Hematopoietic multipotent progenitor cell treated with erythropoietin and hydrocortisone succinate and interleukin-3 and kit ligand, for 6 days (in vitro differentiated cells): Measurements from ENCODE around the gene DPF3.

Experiments
- DNase-seq: peaks from one replicate; pipeline ENCODE4 v3.0.0-alpha.2; 2015

The DPF3 gene

DNA sequence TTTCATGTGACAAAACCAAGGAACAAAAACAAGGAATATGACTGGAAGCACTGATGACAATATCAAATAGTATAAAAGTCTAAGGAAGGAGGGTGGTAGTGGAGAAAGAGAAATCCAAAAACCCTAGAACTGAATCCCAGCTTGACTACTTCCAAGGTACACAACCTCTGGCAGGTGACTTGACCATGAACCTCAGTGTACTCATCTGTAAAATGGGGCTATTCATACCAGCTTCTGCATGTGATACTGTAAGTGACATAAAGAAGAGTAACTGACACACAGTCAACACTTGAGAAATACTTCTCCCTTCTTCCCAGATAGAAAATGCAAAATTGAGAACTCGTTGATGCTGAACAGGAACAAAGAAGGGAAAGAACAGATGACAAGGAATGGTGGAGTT lies 10.3 kb upstream of the DPF3 start:
- no peak for DNase-seq

DNA sequence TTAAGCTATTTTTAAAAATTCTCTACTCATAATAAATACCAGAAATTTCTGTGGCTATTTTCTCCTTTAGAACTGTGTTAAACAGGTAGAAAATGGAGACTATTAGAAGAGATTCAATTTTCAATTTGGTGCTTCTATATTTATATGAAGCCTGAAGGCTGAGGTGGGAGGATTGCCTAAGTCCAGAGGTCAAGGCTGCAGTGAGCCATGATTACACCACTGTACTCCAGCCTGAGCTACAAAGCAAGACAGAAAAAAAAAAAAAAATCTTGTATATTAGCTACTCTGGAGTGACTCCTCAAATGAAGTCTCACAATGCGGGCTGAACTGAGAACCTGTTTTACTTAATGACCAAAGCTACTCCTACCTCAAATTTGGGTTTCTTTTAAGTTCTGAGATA lies 9.8 kb upstream of the DPF3 start:
- DNase-seq, result no peak

DNA sequence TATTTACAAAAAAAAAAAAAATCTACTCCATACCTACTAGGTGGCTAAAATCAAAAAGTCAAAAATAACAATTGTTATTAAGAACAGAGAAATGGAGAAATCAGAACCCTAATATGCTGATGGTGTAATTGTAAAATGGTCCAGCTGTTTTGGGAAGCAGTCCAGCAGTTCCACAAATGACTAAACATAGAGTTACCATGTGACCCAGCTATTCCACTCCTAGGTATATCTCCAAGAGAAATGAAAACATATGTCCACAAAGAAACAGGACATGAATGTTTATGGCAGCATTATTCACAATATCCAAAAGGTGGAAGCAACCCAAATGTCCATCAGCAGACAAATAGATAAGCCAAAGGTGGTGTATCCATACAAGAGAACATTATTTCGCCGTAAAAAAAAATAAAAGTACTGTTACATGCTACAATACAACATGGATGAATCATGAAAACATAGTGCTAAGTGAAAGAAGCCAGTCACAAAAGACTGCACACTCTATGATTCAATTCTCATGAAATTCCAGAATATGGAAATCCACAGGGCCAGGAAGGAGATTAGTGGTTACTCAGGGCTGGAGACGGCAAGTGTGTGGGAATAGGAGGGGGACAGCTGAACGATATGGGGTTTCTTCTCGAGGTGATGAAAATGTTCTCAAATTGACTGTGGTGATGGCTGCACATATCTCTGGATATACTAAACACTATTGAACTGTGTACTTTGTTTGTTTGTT lies 9.1 kb upstream of the DPF3 start:
- no peak for DNase-seq

DNA sequence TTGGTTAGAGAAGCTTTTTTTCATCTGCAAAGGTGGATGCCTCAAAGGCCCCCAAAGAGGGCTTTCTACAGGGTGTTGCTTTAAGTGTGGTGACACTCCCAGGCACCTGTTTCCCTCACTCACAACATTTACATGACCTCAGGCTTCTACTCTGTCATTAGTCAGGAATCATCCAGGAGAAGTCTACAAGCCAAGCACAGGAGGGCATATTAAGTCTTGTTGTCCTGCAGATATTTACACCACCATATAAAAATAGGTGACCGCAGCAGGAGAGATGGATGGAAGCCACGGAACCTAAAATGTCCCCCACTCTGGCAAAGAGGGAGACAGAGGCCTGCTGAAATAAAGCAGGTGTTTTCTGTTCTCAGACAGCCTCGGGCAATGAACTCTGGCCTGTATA lies 7.5 kb upstream of the DPF3 start:
- DNase-seq, result no peak

DNA sequence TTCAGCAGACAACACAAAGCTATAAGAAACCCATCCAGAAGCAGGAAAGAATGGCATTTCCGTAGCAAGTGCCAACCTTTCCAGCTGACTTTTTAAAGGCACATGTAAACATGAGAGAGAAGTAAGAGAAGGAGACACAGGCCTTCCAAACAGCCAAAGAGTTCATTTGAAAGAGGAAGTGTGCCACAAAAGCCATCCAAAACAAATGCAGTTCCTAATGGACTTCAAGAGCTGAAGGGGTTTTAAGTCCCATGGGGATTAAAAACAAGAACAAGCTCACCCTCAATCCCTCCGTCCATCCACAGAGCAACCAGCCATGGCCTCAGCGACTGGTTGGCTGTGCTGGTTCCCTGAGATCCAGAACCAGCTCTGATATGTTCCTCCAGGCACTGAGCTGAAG lies 4.5 kb upstream of the DPF3 start:
- DNase-seq, result no peak

DNA sequence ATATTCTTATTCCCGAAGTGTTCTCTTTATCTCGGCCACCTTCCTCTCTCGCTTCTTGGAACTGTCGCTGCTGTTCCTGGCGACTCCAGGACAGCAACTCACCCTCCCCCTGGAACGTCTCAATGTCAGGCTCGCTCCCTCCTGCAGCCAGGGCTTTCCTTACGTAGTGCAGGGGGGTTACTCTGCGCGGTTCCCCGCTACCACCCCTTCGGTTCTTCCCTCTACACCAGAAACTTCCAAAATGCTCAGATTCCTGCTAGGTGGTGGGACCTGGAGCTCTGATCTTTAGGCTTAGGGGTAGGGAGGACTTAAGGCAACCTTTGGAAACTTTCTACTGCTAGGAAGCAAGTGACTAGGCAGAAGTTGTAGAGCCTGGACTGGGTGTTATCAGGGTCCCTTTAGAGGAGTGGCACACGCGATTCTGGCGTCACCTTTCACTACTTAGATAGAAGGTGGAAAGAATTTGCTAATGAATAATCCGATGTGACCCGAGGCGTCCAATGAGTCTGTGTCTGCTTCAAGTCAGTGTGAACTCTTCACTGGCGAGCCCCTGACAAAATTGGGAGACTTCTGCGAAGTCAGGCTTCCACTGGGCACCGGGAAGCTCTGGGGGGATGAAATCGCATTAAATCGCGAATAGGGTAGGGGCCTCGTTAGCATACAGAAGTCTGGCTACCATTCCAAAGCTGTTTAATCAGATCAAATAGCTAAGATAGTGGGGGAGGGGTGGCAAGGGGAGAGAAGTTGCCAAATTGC lies 900 bp upstream of the DPF3 start:
- peak; percentile 47 for DNase-seq

DNA sequence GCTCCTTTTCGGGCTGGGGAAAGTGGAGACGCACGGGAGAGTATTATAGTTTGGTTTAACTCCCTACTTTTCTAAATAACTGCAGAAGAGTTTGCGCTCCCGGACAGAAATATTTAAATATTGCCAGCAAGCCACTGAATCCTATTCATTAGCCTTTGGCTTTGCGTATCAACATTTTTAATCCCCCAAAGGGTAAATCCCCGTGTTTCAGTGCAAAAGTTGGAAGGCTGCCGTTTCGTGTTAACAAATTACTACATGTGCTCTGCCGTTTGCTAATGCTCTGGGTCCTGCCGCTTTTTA lies 372 bp upstream of the DPF3 start:
- DNase-seq, result no peak

DNA sequence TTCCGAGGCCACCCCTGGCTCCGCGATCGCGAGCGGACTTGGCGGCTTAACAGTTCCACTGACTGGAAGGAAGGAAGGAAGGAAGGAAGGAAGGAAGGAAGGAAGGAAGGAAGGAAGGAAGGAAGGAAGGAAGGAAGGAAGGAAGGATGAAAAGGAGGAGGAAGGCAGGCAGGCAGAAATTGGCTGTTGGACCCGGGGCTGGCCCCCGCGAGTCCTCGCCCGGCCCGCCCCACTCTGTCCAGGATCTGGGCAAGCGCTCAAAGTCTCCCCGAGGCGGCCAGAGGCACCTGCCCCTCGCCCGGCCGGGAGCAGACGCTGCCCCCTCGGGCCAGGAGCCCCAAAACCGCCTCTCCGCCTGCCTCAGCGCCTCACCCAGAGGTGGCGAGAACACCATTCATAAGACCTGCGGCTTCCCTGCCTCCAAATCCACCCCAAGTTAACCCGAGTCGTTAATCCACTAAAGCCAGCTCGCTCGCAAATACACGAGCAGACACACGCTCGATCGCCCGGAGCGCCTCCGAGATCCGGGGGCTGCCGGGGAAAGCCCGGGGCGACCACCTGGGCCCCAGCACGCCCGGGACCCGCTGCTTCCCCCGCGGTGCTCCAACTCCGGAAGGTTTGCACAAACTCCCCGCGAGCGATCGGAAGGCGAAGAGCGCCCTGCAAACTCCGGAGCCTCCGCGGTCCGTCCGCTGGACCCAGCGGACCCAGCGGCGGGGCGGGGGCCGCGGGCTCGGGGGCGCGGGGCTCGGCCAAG lies 844 bp downstream of the DPF3 start:
- DNase-seq, result peak; percentile 48

DNA sequence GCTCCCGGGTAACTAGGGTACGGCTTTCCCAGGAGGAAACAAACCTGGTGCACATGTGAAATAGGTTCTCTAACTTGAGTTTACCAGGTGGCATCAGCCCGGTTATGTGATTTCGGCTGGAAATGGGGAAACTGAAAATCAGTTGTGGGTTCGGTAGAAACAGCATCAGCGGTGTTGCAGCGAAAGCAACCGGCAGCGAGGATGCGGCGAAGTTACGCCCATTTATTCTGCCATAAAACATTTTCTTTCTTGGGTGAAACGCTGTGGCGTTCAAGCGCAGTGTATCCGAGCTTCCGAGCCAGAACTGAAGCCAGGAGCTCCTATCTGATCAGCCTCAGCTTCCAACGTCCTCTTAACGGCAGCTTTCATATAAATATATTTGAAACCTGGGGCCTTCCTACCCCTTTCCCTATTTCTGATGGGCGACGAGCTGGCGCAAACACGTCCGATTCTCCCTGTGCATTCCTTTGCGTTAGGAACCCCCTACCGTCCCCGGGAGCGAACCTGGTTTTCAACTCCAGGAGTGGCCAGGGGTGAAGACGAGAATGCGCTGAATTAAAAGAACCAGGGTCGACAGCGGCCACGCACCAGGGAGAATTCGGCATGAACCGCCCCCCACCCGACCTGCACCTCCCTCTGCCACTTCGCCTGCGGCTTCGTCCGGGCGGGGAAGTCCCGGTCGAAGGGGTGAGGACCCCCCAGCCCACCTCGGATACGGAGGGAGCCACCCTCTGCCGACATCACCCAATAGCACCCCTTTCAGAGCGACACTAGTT lies 1.6 kb downstream of the DPF3 start:
- DNase-seq, result peak; percentile 32

DNA sequence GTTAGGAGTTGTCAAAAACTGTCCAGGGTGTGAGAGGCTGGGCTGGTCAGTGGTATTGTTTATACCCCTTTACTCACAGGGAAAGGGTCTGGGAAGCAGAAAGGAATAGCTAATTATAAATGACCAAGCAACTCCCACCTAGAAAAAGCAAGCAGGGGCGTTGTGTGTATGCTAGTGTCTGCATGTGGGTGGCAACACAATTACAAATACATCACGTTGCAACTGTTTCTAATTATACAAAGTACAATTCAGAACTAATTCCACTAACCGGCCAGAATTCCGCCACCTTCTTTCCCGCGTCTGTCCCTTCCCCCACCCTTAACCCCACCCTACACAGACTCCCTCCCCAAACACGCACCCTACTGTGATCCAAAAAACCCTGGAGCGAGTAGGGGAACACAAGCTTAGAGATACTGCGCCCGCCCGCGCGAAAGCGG lies 2.2 kb downstream of the DPF3 start:
- no peak for DNase-seq

DNA sequence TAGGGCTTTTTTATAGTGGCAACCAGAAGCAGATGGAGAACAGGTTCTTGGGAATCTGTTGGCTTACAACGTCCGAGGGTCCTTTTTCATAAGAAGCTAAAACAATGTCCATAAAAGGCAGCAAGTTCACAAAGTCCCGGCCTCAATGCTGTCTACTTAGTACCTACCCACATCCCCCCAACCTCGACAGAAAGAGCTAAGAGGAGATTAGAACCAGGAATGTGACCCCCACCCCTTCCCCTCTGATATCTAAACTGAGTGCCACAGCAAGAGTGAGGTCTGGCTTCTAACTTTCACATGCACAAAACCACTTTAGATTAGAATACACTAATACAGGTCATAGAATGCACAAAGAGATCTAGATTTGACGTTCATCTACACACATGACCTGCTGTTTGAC lies 4.5 kb downstream of the DPF3 start:
- no peak for DNase-seq

DNA sequence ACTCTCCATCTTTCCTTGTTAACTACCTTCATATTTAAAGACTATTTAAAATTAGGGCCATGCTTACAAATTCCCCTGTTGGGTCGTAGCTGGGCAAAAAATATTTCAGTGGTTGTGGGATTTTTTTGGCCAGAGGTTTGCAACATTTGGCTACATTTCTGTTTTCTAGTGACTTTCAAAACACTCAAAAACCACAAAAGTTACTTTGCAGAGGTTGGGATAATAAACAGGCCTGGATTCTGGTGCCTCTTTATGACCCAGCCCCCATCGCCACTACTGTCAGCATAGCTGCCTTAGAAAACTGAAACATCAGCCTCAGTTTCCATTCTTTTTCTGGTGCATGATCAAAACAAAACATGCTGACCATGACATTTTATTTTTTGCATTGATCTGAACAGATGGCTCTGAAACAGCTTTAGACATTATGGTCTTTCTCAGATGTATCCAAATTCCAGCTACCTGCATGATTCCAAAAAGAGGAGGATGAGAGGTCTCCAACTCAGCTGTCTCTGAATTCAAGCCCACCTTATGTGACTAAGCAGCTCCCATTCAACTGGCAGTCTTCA lies 5.2 kb downstream of the DPF3 start:
- DNase-seq, result no peak

DNA sequence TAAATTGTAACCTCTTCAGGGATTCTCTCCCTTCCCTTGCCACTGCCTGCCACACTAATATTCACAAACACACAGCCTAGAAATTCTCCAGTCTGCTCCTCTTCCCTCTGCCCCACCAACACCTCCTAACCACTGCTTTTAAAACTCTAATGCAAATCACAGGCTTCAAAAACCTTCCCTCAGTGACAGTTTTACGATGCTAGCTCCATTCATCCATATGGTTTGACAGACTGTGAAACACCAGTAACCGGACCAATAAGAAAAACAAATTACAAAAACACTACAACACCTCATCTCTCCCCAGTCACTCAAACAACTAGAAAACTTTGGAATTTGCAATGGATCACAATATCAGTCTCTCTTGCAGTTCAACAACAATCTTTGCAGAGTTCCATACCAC lies 5.7 kb downstream of the DPF3 start:
- DNase-seq, result no peak

DNA sequence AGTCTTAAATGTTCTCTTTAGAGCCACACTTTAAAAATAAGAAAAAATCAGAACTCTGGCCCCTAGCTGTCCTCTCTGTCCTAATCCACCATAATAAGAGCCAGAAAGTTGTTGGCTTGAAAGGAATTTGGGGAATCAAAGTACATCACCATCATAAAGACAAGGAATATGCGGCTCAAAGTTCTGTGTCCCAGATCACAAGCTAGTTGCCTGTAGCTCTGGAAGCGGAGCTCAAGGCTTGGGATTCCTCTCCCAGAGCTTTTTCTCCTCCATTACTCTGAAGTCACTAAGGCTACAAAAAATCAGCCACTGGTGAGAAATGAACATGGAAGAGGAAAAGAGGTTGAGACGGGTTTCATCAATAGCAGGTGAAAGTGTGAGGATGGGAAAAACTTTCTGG lies 6.4 kb downstream of the DPF3 start:
- DNase-seq, result no peak

DNA sequence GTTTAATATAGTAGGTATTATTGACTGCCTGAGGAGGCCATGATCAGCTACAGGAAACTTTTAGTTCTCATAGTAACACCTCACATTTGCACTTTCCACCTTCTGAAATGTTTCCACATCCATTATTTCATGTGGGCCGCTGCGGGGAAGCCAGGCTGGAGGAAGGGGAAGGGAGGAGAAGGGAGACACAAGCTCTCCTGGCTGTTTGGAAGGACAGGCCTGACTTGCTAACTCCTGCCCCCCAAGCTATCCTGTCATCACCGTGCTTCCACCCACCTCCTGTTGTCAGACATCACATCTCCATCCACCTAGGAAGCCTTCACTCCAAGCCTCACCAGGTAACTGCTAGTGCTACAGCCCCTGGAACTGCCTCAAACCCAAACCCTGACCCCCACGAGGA lies 9.5 kb downstream of the DPF3 start:
- DNase-seq, result no peak

DNA sequence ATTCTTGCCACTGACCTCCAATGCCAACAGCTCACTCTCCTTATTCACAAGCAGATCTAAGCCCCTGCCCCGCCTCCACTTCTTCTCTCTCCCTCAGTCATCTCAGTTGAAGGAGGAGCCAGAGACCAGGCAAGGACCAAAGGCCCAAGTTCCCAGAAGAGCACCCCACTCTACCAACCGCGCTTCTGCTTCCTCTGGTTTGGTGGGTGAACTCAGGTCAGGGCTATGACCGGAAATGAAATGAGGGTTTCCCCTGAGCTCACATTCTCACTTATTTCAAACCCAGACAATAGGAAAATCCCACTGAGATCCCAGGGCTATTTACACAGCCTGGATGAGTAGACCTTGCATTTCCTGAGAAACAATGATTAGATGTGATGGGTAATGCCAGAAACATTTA lies 9.9 kb downstream of the DPF3 start:
- DNase-seq, result no peak

DNA sequence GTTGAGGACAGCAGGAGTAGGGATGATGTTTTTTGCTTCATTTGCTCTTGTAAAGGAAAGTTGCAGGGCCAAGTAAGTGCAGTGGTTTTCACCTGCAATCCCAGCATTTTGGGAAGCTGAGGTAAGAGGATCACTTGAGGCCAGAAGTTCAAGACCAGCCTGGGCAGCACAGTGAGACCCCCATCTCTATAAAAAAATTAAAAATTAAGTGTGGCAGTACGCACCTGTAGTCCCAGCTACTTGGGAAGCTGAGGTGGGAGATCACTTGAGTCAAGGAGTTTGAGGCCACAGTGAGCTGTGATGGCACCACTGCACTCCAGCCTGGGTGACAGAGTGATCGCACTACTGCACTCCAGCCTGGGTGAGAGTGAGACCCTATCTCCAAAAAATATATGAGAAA lies 10.8 kb downstream of the DPF3 start:
- no peak for DNase-seq

DNA sequence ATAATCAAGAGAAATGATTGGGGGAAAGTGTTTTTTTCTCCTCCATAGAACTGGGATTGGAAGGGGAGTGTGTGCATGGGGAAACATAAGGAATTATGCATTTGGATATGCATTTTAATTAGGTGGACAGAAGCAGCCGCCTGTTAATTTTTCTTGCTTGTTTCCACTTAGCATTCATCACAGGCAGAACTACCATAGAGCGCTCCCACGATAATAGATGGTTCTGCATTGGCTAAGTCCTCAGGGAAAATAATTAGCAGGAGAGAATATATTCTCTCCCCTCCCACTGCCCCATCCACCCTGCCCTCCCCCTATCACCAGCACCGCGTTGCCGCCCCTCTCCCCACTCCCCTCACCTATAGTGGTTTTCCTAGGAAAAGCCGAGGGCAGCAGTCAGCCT lies 11.4 kb downstream of the DPF3 start:
- no peak for DNase-seq

DNA sequence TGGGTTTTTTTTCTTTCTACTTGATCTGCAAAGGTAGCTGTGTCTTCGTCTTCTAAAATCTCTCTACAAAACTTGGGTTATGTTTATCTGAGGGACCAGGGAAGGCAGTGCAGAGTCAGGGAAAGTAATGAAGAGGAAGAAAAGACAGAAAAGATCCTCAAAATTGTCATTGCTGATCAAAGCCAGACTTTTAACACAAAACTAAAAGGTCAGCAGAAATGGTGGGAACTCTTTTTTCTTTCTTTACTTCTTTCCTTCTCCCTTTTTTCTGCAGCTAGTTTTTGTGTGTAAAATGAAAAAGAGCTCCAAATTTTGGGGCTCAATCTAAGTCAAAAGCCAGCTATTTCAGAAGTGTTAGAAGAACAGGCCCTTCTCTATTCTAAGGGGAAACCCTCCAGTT lies 11.9 kb downstream of the DPF3 start:
- DNase-seq, result no peak

DNA sequence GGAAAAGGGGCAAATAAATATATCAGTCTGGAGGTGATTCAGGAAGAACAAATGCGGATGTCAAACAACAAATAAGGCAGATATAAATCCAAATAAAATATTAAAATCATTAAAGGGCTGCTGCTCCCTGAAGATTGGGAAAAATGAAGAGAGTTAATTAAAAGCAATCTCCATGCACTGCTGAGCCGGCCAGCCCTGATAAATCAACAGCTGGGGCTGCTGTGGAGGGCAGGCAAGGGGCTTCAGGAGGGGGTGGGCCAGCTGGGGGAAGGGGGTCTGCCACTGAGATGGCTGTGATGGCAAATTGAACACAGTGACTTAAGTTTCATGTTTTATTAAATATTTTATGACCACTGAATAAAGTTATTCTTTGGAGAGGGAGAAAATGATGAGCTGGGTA lies 12.4 kb downstream of the DPF3 start:
- DNase-seq, result no peak

DNA sequence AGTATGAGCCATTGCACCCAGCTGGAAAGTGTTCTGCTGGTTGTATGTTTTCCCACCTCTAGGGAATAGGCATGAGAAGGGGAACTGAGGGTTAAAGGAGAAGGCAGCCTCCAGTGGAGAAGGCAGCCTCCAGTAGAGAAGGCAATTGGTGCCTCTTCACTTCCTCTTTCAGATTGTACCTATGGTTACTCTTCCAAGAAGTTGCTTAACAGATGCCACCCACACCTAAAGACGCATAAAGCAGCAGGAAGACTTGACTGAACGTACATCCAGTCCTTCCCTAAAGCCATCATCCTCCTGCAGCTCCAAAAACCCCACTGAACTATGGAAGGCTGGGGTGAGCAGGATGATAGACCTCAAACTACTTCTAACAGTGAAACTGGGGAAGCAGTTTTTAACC lies 13.1 kb downstream of the DPF3 start:
- DNase-seq, result no peak

DNA sequence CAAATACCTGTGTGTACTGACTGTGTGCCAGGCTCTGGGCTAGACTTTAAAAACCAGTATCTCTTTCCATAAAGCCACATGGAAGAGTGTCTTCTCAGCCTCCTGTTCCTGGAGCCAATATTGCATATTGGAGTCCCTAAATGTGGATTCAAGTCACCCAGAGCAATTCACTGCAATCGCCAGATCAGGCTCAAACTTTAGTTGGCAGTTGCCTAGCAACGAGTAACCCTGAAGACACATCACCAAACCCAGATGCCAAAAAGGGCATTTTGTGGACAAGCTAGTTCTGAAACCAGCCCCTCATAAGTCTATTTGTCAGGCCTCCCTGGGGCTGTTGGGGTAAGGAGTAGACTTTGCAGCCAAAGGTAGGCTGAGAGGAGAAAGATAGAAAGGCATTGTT lies 13.7 kb downstream of the DPF3 start:
- DNase-seq, result no peak

DNA sequence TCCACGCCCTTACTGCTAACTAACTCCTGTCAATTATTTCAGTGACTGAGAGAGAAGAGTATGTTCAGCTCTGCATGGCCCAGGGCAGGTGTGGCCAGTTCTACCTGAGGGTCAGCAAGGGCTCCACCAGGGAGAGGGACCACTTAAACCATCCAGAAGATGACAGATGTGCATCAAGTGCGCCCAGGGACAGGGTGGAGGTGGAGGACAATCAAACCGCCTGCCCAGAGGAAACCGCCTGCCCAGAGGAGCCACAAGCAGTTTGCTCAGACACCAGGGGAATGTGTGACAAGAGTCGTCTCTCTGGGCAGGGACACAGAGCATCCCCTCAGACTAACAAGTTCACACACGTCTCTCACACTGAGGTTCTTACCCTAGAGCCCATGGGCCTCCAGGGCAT lies 14.5 kb downstream of the DPF3 start:
- DNase-seq, result no peak
